Embryonic facial prominence (tissue), 1 donor: ENCODE results near the gene DHX15.

Source experiments
- DNase-seq: peaks from one replicate; pipeline ENCODE4 v3.0.0-alpha.2; 2016; ENCODE audit errors: extremely low spot score

DHX15 gene

GRCh38 chr4:24582235-24582832, 2.0 kb downstream of the DHX15 start:
- no peak for DNase-seq

DNA sequence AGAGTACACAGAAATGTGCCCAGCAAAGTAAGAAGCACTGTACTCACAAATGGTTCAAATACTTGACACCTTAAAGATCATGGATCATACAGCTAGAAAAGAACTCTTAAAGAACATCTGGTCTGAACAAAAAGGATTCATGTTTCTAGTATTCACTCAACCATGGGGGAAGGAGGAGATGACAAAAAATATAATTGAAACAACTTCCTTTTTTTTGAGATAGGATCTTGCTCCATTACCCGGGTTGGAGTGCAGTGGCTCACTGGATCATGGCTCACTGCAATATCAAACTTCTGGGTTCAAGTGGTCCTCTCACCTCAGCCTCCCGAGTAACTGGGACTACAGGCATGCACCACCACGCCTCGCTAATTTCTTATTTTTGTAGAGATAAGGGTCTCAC, 6.0 kb downstream of the DHX15 start:
- DNase-seq: no peak

DNA sequence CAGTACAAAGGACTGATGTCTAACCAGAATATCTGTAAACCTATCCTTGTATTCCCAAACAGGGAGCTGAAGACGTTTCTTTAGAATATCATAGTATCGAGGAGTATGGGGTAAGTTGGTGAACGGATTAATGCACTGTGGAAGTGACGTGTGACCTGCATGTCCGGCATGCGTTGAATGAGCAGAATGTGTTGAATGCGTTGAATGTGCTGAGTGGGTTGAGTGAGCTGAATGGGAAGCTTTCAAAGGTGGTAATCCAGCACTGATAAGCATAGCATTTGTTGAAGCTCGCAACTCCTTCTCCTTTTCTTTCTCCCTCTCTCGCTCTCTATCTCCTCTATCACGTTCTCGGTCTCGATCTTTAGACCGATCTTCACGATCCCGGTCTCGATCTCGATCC, 8.1 kb downstream of the DHX15 start:
- DNase-seq: no peak

- no peak for DNase-seq
Observed at GRCh38 chr4:24574236-24574635, 10.1 kb downstream of the DHX15 start.

DNA sequence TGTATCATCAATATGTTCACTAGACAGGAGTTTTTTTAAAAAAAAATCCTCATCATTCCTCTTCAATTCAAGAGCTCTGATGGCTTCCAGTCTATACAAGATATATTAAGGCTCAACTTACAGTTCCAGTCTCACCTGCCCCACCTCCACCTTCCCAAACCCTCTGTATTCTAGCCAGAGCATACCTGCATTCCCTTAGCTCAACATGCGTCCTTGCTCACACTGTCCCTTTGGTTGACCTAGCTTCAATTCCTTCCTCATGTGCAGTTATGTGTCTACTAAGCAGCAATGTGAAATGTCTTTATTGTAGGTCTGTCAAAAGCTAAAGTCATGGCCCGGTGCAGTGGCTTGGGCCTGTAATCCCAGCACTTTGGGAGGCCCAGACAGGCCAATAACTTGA, 10.8 kb downstream of the DHX15 start:
- DNase-seq: no peak

DNA sequence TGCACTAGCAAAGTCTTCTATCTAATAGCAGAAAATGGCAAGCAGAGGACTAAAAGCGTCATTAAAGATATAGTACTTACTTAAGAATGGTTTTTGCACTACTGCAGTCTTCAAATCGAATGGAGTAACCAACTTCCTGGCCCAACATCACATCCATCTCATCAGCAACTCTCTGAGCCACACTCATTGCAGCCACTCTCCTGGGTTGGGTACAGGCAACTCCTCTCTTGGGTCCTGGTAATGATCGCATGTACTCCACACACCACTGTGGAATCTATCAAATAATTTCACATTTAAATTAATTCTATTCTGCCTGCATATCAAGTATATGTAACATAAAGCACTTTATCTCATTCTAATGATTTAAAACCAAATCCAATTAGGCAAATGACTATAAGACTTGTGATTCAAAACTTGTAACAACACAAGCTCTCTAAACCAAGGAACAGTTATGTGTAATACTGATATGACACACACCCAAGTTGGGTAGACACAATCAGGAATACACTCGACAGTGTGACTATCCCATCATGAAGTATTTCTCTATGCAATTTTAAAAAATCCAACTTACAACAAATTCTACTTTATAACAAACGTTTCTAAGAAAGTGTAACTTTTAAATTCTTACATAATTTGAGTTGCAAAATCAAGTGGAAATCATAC, 13.6 kb downstream of the DHX15 start:
- no peak for DNase-seq

GRCh38 chr4:24570172-24570571, 14.2 kb downstream of the DHX15 start:
- no peak for DNase-seq

GRCh38 chr4:24569662-24570061, 14.7 kb downstream of the DHX15 start:
- DNase-seq: no peak

DNA sequence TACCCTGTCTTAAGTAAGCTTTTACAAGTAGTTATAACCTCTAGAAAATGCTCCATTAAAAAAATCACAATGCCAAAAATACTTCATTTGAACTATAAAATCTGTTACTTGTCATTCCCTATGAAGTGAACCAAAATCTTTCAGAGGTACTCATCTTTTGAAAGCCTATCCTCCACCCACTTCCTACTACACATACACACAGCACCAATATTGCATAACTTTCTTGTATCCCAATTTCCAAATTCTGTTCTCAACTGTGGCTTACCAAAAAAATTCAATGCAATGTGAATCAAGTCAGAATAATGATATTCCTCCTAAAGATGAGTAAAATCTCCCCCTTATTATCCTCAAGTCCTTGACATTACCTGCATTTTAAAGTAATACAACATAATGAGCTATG, 15.9 kb downstream of the DHX15 start:
- no peak for DNase-seq

GRCh38 chr4:24565054-24565453, 19.3 kb downstream of the DHX15 start:
- DNase-seq: no peak

DNA sequence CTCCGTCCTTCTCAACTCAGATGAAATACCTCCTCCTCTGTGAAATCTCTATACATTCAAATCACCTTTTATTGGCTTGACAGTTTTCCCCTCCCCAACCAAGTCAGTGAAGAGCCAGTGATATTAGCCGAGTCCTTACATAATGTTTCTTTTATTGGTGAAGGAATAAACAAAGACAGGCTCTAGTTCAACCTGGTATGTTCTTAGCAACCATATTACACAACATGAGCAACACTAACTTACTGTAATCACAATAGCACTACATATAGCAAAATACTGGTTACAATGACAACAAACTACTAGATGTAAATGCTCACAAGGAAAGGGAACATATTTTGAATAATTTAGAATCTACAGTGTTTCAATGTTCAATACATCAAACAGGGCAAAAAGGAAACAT, 19.9 kb downstream of the DHX15 start:
- DNase-seq: no peak

GRCh38 chr4:24561438-24562139, 22.8 kb downstream of the DHX15 start:
- DNase-seq: no peak

DNA sequence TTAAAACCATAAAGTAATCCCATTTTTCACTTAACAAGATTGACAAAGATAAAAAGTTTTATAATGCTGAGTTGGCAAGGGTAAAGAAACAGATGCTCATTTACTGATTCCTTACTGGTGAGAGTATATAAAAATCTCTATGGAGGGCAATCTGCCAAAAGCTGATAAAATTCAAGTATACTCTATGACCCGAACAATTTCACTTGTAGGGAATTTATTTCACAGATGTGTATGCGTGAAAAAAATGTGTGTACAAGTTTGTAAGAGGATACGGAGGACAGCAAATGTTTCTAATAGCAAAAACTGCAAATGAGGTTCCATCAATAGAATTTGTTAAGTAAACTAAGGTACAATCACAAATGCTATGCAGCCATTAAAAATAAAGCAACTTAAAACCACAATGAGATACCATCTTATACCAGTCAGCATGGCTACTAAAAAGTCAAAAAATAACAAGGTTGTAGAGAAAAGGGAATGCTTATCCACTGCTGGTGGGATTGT, 23.4 kb downstream of the DHX15 start:
- no peak for DNase-seq

- no peak for DNase-seq
Observed at GRCh38 chr4:24559889-24560288, 24.5 kb downstream of the DHX15 start.

DNA sequence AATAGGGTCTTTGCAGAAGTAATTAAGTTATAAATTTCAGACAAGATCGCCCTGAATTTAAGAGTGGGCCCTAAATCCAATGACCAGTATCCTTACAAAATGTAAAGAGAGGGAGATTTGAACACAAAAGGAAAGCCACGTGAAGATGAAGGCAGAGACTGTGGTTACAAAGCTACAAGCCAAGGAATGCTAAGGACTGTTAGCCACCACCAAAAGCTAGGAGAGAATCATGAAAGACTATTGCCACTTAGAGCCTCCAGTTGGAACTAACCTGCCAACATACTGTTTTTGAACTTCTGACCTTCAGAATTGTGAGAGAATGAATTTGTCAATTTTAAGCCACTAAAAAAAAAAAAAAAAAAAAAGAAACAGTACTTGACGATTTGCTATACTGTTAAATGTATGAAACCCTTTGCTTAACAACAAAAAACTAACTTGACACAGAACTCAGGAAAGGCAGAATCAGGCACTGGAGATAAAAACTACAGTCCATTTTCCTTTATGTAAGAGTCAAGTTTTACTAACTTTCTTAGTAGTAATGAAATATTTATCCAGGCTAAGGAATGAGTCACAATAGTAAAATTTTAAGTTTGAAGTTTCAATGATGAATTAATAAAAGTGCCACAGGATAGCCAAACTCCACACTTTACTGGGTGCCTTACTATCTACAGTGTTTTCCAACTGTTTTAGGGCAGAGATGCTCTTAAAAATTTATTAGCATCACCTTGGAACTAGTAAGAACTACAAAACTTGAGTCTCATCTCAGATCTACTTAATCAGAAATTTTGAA, 25.1 kb downstream of the DHX15 start:
- DNase-seq: no peak

DNA sequence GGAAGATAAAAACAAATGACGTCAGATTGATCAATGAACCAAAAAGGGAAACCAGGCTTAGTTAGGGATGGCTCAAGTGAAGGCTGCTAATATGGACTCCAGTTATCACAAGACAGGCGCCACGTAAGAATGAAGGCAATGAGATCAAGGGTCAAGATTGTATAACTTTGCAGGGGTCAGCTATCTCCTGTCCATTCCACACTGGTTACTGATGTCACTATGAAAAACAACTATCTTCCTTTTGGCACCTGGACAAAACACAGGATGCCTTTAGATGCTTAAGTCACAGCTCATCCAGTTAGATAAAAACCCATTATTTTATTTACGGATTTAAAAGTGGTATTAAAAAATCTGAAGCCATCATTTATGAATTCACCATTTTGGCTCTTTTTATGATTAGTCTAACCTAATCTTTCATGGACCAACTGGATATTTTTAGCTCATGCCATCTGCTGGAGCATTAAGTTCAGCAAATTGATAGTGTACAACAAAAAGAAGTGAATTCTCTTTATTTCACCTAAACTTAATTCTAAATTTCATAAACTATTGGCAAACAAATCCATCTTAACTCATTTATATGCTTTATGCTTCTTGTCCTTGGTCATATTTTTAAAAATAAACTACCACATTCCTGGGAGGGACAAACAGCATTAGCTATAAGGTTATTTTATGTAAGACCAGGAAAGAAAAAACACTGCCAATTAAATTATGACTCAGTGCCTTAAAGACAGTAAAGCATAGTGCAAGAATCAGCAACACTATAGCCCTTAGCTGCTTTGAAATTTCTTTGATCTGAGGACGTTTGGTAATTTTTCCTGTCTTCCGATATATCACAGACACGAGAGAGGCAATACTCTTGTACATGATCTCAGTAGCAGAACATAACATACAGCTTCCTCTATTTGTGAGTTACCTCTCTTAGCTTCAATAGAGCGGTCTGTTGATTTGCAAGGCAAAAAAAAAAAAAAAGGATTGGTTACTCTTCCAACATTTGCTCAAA, 27.0 kb downstream of the DHX15 start:
- DNase-seq: no peak

DNA sequence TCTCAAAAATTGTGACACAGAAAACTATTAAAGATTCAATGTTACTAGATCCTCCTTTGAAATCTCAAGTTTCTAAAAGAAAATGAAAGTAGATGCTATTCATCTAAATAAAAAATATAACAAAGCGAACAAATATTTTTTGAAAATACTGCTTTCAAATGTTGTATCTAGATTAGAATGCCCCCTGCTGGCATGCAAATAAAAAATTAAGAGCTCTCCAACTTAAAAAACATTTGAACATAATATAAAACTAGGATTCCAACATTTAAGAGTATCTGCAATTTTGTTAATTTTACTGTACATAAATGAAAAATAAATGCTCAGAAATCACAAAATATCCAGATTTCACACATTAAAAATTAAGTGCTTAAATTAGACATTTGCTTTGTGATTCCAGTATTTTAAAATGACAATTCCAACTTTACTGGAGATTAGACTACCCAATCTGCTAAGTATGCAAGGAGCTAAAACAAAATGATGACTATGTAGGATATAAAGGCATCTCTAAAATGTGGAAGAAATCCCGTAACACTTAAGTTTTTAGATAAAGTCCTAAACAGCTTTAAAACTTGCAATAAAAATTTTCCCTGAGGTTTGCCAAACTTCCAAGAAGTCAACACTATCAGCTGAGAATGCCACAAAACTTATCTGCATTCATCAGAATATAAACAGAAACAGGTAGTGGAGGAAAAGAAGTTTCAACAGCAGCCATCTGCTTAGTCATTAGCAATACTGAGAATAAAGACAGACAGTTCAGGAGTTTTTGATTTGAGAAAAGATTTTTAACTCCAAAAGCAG, 32.7 kb downstream of the DHX15 start:
- no peak for DNase-seq

- no peak for DNase-seq
Observed at GRCh38 chr4:24550441-24551175, 33.7 kb downstream of the DHX15 start.

DNA sequence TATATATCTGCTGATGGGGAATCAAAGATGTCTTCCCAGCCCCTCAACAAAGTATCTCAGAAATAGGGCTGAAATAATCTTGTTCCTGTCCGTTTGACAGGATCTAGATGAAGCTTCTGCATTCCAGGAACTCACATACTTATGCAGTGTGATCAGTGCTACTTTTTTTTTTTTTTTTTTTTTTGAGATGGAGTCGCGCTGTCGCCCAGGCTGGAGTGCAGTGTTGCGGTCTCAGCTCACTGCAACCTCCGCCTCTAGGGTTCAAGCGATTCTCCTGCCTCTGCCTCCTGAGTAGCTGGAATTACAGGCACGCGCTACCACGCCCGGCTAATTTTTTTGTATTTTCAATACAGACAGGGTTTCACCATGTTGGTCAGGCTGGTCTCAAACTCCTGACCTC, 36.4 kb downstream of the DHX15 start:
- DNase-seq: no peak
